IMR-90 (cell line): ENCODE data around the gene NHLRC3.

Source experiments
- CTCF ChIP-seq: conservative IDR thresholded peaks from 2 replicates; pipeline ENCODE4 v1.5.1; 2012; ENCODE audit warnings: mild to moderate bottlenecking, low read depth, low read length, improper control_type of control experiment
- POLR2A ChIP-seq: IDR thresholded peaks from 2 replicates; pipeline ENCODE4 v1.6.1; 2012; ENCODE audit warnings: mild to moderate bottlenecking, low read depth, low read length

GRCh38 chr13:39016787-39017186 lies 21.5 kb upstream of the NHLRC3 start:
- TF ChIP-seq CTCF (peak; percentile 23; the same call in 1 of the 2 replicates), POLR2A (no peak)
